Measurements from ENCODE around the gene DYNLT1.
"Not testable (repeated sequence)": the region's sequence is repeated elsewhere in the genome, so short reads cannot be mapped to it uniquely, and the experiment has no call there.

Gene DYNLT1

GRCh38 chr6:158642097-158642601 lies 2.4 kb downstream of the DYNLT1 start:
- DNase-seq (ENCODE audit: low read depth in 1 of 2, low spot score in 1 of 2): no peak

- no peak for DNase-seq (ENCODE audit: low read depth in 1 of 2, low spot score in 1 of 2)
Measured at GRCh38 chr6:158640519-158640918, 4.0 kb downstream of the DYNLT1 start.

GRCh38 chr6:158639056-158639455 lies 5.5 kb downstream of the DYNLT1 start:
- DNase-seq (ENCODE audit: low read depth in 1 of 2, low spot score in 1 of 2): no peak

GRCh38 chr6:158638324-158638854 lies 6.2 kb downstream of the DYNLT1 start:
- DNase-seq (ENCODE audit: low read depth in 1 of 2, low spot score in 1 of 2): no peak

GRCh38 chr6:158636778-158637177 lies 7.8 kb downstream of the DYNLT1 start:
- DNase-seq (ENCODE audit: low read depth in 1 of 2, low spot score in 1 of 2): no peak

GRCh38 chr6:158635427-158636073 lies 9.0 kb downstream of the DYNLT1 start:
- DNase-seq (ENCODE audit: low read depth in 1 of 2, low spot score in 1 of 2): no peak

GRCh38 chr6:158634695-158635426 lies 9.7 kb downstream of the DYNLT1 start:
- DNase-seq (ENCODE audit: low read depth in 1 of 2, low spot score in 1 of 2): no peak

GRCh38 chr6:158633127-158633526 lies 11.4 kb downstream of the DYNLT1 start:
- no peak for DNase-seq (ENCODE audit: low read depth in 1 of 2, low spot score in 1 of 2)

- DNase-seq (ENCODE audit: low read depth in 1 of 2, low spot score in 1 of 2): not testable (repeated sequence)
Measured at GRCh38 chr6:158632538-158633119, 11.9 kb downstream of the DYNLT1 start.

- DNase-seq (ENCODE audit: low read depth in 1 of 2, low spot score in 1 of 2): no peak
Measured at GRCh38 chr6:158631678-158632537, 12.6 kb downstream of the DYNLT1 start.

GRCh38 chr6:158630938-158631616 lies 13.5 kb downstream of the DYNLT1 start:
- no peak for DNase-seq (ENCODE audit: low read depth in 1 of 2, low spot score in 1 of 2)

GRCh38 chr6:158629367-158630221 lies 14.9 kb downstream of the DYNLT1 start:
- DNase-seq (ENCODE audit: low read depth in 1 of 2, low spot score in 1 of 2): no peak

GRCh38 chr6:158628542-158628941 lies 16.0 kb downstream of the DYNLT1 start:
- DNase-seq (ENCODE audit: low read depth in 1 of 2, low spot score in 1 of 2): no peak

GRCh38 chr6:158627940-158628211 lies 16.7 kb downstream of the DYNLT1 start:
- no peak for DNase-seq (ENCODE audit: low read depth in 1 of 2, low spot score in 1 of 2)

- DNase-seq (ENCODE audit: low read depth in 1 of 2, low spot score in 1 of 2): no peak
Measured at GRCh38 chr6:158627168-158627939, 17.2 kb downstream of the DYNLT1 start.

GRCh38 chr6:158626360-158627167 lies 18.0 kb downstream of the DYNLT1 start:
- no peak for DNase-seq (ENCODE audit: low read depth in 1 of 2, low spot score in 1 of 2)

GRCh38 chr6:158625881-158626305 lies 18.6 kb downstream of the DYNLT1 start:
- DNase-seq (ENCODE audit: low read depth in 1 of 2, low spot score in 1 of 2): no peak

Data from stimulated activated CD4-positive, alpha-beta T cell treated with anti-CD3 and anti-CD28 coated beads, Interleukin-15, amount 100 ng/mL, for 1 hour (primary cell).